T-helper 2 cell treated with Interferon-gamma antibody and Interleukin-4, amounts not matched to agents 100 ng/mL and 5 ng/mL, for 36 hours (primary cell): ENCODE results near the gene ALOX5. TPM values are rescaled to one million over a fixed set of nuclear protein-coding genes. Genes with fewer than 3 reads are reported as not detected.

Experiments used
- intact Hi-C: fragments of 100-400 bp; cut with micrococcal nuclease; formaldehyde crosslinking; loops from one replicate; pipeline ENCODE4 v1.15.1; 2023
- total RNA-seq: library from RNA; stranded (reverse); gene quantifications from 2 replicates; pipeline ENCODE4 v1.2.3, GENCODE V29; 2022

Gene ALOX5
- total RNA-seq, 1 donor from 2014 or later, result 2.4 TPM

GRCh38 chr10:45441239-45442190 lies 67.5 kb downstream of the ALOX5 start:
- intact Hi-C loops, result no loop called here

DNA sequence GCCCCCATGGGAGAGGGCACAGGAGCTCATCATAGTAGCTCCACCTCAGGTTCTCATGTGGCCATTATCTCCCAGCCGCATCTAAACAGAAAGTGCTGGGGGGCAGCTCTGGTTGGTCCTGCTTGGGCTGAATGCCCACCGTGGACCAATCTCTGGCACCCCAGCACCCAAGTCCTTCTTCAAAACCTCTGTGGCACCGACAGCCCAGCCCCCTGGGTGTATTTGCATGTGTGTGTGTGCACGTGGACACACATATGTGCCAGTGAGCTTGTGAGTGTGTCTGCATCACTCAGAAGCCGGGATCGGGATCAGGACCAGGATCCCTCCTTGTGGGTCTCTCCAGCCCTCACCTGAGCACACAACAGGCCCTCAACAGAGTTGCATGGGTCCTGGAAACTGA lies 68.2 kb downstream of the ALOX5 start:
- intact Hi-C loops, result no loop called here

DNA sequence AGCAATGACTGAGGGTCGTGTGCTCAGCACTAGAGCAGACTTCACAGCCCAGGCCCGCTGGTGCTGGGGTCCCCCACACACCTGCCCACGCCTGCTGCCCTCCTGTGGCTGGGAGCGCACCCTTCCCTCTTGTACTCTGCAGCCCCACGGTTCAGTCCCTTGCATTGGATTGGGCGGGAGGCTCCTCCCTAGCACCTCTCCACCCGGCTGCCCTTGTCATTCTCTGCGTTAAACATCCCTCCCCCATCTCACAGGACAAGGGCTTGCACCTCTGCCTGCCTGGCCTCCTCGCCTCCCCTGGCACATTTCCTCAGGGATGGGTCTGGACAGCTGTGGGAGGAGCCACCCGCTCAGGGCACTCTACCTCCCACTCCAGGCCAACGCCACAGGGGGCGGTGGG lies 68.6 kb downstream of the ALOX5 start:
- intact Hi-C loops, result no loop called here

DNA sequence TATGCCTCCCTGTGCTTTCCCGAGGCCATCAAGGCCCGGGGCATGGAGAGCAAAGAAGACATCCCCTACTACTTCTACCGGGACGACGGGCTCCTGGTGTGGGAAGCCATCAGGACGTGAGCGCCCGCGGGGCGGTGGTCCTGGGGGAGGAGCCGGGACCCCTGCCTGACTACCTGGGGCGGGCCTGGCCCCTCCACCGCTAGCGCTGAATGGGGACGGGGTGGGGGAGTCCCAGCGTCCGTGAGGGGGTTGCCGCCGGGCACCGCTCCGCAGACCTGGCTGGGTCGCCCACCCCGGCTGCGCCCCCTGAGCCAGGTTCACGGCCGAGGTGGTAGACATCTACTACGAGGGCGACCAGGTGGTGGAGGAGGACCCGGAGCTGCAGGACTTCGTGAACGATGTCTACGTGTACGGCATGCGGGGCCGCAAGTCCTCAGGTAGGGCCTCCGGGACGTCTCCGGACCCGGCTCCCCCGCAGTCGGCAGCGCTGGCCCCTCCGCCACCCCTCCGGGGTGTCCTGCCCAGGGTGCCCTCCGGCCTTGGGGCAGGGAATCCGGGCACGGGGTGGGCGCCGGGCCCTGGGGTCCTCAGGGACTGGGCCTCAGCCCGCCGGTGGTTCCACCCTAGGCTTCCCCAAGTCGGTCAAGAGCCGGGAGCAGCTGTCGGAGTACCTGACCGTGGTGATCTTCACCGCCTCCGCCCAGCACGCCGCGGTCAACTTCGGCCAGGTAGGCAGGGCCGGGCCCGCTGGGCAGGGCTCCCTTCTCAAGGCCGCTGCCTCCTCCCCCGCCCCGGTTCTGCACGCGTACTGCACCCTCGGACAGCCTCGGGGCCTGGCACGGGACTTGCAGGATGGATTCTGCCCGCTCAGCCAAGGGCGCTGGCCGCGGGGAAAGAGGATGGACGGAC lies 69.3 kb downstream of the ALOX5 start:
- intact Hi-C loops, result no loop called here

DNA sequence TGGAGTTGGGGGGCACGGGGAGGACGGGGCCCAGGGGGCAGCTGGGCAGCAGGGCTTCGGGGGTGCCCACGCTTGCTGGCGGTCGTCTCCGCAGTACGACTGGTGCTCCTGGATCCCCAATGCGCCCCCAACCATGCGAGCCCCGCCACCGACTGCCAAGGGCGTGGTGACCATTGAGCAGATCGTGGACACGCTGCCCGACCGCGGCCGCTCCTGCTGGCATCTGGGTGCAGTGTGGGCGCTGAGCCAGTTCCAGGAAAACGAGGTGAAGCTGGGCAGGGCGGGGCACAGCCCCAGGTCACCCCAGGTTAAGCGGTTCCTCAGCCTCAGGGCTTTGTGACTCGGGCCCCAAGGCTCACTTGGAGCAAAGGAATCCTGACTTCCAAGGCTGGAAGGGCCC lies 70.0 kb downstream of the ALOX5 start:
- intact Hi-C loops, result no loop called here

- intact Hi-C loops, result no loop called here
Observed at GRCh38 chr10:45444976-45445898, 71.2 kb downstream of the ALOX5 start.

GRCh38 chr10:45446858-45447257 lies 72.8 kb downstream of the ALOX5 start:
- intact Hi-C loops, result no loop called here

DNA sequence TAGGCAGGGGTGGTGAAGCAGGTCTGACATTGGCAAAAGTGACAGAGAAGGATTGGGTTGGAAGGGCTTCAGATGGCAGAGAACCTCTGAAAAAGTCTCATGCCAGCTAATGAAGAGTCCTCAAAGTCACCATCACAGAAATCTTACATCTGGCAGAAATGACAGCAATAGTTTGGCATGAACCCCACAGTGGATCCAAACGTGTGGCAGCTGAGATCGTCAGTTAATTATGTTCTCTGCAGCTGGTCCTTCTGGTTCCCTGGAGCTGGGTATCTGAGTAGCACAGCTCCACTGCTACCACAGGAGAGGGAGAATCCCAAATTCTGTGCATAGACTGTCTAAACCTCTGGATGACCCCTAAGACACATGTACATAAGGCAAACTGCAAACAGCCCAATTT lies 73.4 kb downstream of the ALOX5 start:
- intact Hi-C loops, result no loop called here

DNA sequence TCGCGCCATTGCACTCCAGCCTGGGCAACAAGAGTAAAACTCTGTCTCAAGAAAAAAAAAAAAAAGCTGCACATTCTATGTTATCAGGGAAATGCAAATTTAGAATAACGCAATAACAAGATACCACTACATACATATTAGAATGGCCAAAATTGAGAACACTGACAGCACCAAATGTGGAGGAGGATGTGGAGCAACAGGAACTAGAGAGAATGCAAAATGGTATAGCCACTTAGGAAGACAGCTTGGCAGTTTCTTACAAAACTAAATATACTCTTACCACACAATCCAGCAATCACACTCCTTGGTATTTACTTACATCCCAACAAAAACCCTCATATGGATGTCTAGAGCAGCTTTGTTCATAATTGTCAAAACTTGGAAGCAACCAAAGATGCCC lies 76.8 kb downstream of the ALOX5 start:
- intact Hi-C loops, result no loop called here

- intact Hi-C loops, result no loop called here
Observed at GRCh38 chr10:45451407-45451806, 77.4 kb downstream of the ALOX5 start.

- intact Hi-C loops, result no loop called here
Observed at GRCh38 chr10:45452268-45452667, 78.3 kb downstream of the ALOX5 start.

- intact Hi-C loops, result no loop called here
Observed at GRCh38 chr10:45452743-45453452, 78.9 kb downstream of the ALOX5 start.

DNA sequence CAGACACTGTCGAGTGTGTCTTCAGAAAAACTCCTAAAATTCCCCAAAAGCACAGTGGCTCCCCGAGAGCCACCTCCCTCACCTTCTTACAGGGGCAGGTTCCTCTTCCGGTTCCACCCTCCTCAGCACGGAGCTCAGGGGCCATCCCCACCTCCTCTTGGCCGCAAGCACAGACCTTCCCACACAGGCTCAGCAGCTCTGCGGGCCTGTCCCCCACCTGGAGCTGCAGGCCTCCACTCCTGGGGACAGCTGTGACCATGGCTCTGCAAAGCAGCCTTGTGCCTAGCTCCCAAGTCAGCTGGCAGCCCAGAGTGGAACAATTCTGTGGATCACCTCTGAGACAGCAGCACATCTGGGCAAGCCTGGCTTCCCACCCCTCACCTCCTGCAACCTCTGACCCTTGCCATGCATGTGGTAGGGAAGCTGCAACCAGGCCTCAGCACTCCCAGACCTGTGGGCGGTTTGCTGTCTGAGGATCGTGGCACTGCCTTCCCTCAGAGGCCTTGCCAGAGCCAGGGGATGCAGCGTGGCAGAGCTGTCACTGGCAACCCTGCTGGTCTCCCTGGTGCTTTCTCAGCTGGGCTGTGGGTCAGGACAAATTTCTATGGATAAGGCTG lies 79.7 kb downstream of the ALOX5 start:
- intact Hi-C loops, result no loop called here

DNA sequence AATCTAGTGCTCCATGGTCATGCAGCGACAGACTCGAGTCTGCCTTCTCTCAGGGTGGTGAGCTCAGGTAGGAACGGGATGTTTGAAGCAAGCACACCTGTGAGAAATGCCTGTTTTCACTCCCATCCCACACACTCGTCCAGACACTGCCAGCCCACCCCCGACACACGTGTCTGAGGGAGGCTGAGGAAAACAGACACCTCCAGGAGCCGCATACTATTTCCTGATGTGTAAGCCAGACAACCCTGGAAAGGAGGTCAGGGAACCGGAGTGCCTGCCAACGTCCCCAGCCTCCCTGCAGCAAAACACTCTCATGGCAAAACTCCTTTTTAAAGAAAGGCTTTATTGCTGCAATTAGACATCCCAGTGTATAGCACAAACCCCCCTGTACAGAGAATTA lies 80.2 kb downstream of the ALOX5 start:
- intact Hi-C loops, result no loop called here

DNA sequence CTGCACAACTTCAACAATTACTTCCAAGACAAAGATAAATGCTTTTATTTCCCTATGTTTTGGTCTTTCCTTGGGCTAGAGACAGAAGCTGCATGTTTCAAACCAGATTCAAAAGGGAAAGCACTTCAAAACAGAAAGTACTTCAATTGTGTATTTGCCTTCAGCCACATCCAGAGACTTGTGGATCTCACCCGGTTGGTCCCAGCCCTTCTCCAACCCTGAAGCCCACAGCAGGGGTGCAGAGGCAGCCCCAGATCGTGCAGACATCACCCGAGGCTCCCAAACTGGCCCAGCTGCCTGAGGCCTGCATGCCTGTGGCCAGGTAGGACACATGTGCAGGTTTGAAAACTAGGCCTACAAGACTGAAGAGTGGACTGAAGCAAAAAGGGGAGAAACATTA lies 80.8 kb downstream of the ALOX5 start:
- intact Hi-C loops, result no loop called here

DNA sequence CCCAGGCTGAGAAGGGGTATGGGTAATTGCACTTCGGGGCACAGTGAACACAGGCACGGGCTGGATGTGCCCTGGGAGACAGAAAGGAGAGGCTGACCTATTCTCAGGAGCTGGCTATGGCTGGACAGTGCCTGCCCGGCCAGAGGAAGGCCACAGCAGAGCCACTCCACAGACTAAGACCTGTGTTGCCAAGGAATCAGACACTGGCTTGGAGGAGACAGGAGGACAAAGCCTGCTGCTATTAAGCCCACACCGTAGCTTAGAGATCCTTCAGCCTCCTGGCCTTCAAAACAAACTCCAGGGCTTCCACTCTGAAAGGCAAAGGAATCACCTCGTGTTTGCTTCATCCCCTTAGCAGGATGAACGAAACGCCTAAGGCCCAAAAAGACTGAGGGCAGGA lies 82.2 kb downstream of the ALOX5 start:
- intact Hi-C loops, result no loop called here

GRCh38 chr10:45456822-45457221 lies 82.8 kb downstream of the ALOX5 start:
- intact Hi-C loops, result no loop called here

- intact Hi-C loops, result no loop called here
Observed at GRCh38 chr10:45457487-45457886, 83.5 kb downstream of the ALOX5 start.

GRCh38 chr10:45460235-45460878 lies 86.3 kb downstream of the ALOX5 start:
- intact Hi-C loops, result loop anchor here (2.0 to 10.0 kb wide), 2 partner anchors 210 to 344 kb away; no protein-coding TSS in a partner anchor
